Epithelial cell of proximal tubule (primary cell): Measurements from ENCODE around the gene PITRM1. TPM values are rescaled to one million over a fixed set of nuclear protein-coding genes. Genes with fewer than 3 reads are reported as not detected.
"Not testable (repeated sequence)": the region's sequence is repeated elsewhere in the genome, so short reads cannot be mapped to it uniquely, and the experiment has no call there.

ENCODE experiments used
- DNase-seq: peaks from one replicate; pipeline ENCODE4 v3.0.0-alpha.2; 2011; ENCODE audit warnings: low read depth
- H3K4me3 ChIP-seq: 2 replicates; pipeline ENCODE4 v1.5.1; 2011; ENCODE audit warnings: low read depth, mild to moderate bottlenecking, low read length
- CTCF ChIP-seq: conservative IDR thresholded peaks from 2 replicates; pipeline ENCODE4 v1.5.1; 2012; ENCODE audit warnings: low read depth, mild to moderate bottlenecking, low read length
- total RNA-seq: library from RNA; depleted of rRNA; stranded (reverse); fragments of >200 nt; gene quantifications from 2 replicates; pipeline ENCODE4 v1.2.3, GENCODE V29; 2015

The PITRM1 gene
- total RNA-seq, 1 donor from 2014 or later = 69.9 TPM

- peak overlapping the region; percentile 31 for H3K4me3 ChIP-seq
- TF ChIP-seq CTCF = peak; percentile 85
- DNase-seq = no peak
Observed at GRCh38 chr10:3192856-3193635, 20.5 kb upstream of the PITRM1 start.

- DNase-seq = no peak
- TF ChIP-seq CTCF = no peak
Observed at GRCh38 chr10:3190817-3191216, 18.2 kb upstream of the PITRM1 start.

GRCh38 chr10:3187229-3187628, 14.6 kb upstream of the PITRM1 start:
- DNase-seq, H3K4me3 ChIP-seq: not testable (repeated sequence)

More at GRCh38 chr10:3190817-3191216, 18.2 kb upstream of the PITRM1 start:
- no peak overlapping the region for H3K4me3 ChIP-seq

GRCh38 chr10:3186368-3186767, 13.8 kb upstream of the PITRM1 start:
- DNase-seq = no peak
- no peak overlapping the region for H3K4me3 ChIP-seq
- TF ChIP-seq CTCF = no peak

- TF ChIP-seq CTCF = no peak
- DNase-seq = no peak
- H3K4me3 ChIP-seq = no peak overlapping the region
Observed at GRCh38 chr10:3185386-3185785, 12.8 kb upstream of the PITRM1 start.

GRCh38 chr10:3180355-3181025, 7.9 kb upstream of the PITRM1 start:
- DNase-seq = no peak
- H3K4me3 ChIP-seq = no peak overlapping the region
- TF ChIP-seq CTCF = no peak

GRCh38 chr10:3179174-3179573, 6.6 kb upstream of the PITRM1 start:
- no peak for DNase-seq
- no peak for TF ChIP-seq CTCF
- no peak overlapping the region for H3K4me3 ChIP-seq
